B cell (primary cell): ENCODE measurements around the gene AMT. TPM values are rescaled to one million over a fixed set of nuclear protein-coding genes. Genes with fewer than 3 reads are reported as not detected.

Source experiments
- ATAC-seq: fragments of 200-7000 bp; cut with Tn5 transposase; one replicate; pipeline ENCODE4 v1.10.0; 2021; ENCODE audit warnings: low read depth, mild to moderate bottlenecking, moderate number of reproducible peaks, moderate library complexity
- CTCF ChIA-PET: fragments of 350-600 bp; sonication (Branson Sonifier 250); formaldehyde crosslinking; loops from one replicate; lab custom pipeline; 2021; ENCODE audit warnings: antibody characterized with exemption, inconsistent platforms; lab: Charles Lee
- POLR2A ChIA-PET: fragments of 350-600 bp; sonication (Branson Sonifier 250); formaldehyde crosslinking; loops from one replicate; lab custom pipeline; 2021; ENCODE audit warnings: antibody characterized with exemption; lab: Charles Lee
- DNase-seq: peaks from one replicate; pipeline ENCODE4 v3.0.0; 2013
- H2AFZ ChIP-seq: 2 replicates; pipeline ENCODE4 v1.6.1; 2012; ENCODE audit warnings: mild to moderate bottlenecking, low read depth, low read length; ENCODE audit not compliant: insufficient read depth, poor library complexity, severe bottlenecking
- H3K27ac ChIP-seq, 2 donors: 1 replicate in 1 of 2; 2 replicates in 1 of 2; pipeline ENCODE4 v1.5.1; 2012 to 2013; ENCODE audit warnings: low read length in 2 of 2, mild to moderate bottlenecking in 2 of 2, moderate library complexity in 1 of 2
- H3K27me3 ChIP-seq, 4 experiments: fragments of 200-600 bp in 1 of 4; sonication (generic) in 1 of 4; replicated peaks in 1 of 4; 1 replicate in 2 of 4; 2 replicates in 2 of 4; pipeline versions ENCODE4 v1.6.1 to v1.7.0; 2013 to 2016; ENCODE audit warnings: low read length in 3 of 4, mild to moderate bottlenecking in 2 of 4, mixed read lengths in 1 of 4, moderate library complexity in 1 of 4; ENCODE audit not compliant: insufficient read depth in 4 of 4, control insufficient read depth in 3 of 4; ENCODE audit errors: control extremely low read depth in 1 of 4
- H3K36me3 ChIP-seq, 2 experiments: replicated peaks in 1 of 2; 1 replicate in 1 of 2; 2 replicates in 1 of 2; pipeline versions ENCODE4 v1.6.1 to v1.7.1; 2013; ENCODE audit warnings: low read length in 1 of 2; ENCODE audit not compliant: insufficient read depth in 2 of 2, control insufficient read depth in 1 of 2; ENCODE audit errors: control extremely low read depth in 1 of 2, extremely low read depth in 1 of 2
- H3K4me1 ChIP-seq, 2 donors: fragments of 200-600 bp in 1 of 2; sonication (generic) in 1 of 2; 1 replicate in 1 of 2; 2 replicates in 1 of 2; pipeline versions ENCODE4 v1.5.1 to v1.6.1; 2013 to 2017; ENCODE audit warnings: low read length in 2 of 2; ENCODE audit not compliant: control insufficient read depth in 2 of 2, insufficient read depth in 2 of 2
- H3K4me2 ChIP-seq: replicated peaks from 2 replicates; pipeline ENCODE3; 2012; ENCODE audit warnings: mild to moderate bottlenecking, low read depth, low read length; ENCODE audit not compliant: poor library complexity, severe bottlenecking
- H3K4me3 ChIP-seq, 5 experiments: fragments of 200-600 bp in 1 of 5; sonication (generic) in 1 of 5; 1 replicate in 3 of 5; 2 replicates in 2 of 5; pipeline versions ENCODE4 v1.5.1 to v1.7.0; 2011 to 2016; ENCODE audit warnings: low read length in 4 of 5, mild to moderate bottlenecking in 4 of 5, low read depth in 2 of 5, control low read depth in 1 of 5, moderate library complexity in 1 of 5; ENCODE audit not compliant: insufficient read depth in 1 of 5; ENCODE audit errors: control extremely low read depth in 1 of 5, extremely low read depth in 1 of 5
- H3K79me2 ChIP-seq: fragments of 200-600 bp; sonication (generic); one replicate; pipeline ENCODE4 v1.6.0; 2016; ENCODE audit warnings: low read length; ENCODE audit not compliant: control insufficient read depth, insufficient read depth
- H3K9ac ChIP-seq: fragments of 200-600 bp; sonication (generic); 2 replicates; pipeline ENCODE4 v1.6.1; 2017; ENCODE audit warnings: mild to moderate bottlenecking, low read length, moderate library complexity
- H3K9me3 ChIP-seq, 3 donors: one replicate each; pipeline versions ENCODE4 v1.6.1 to v1.7.1; 2013; ENCODE audit warnings: low read length in 2 of 3; ENCODE audit not compliant: control insufficient read depth in 2 of 3, insufficient read depth in 1 of 3; ENCODE audit errors: control extremely low read depth in 1 of 3
- H4K20me1 ChIP-seq: 2 replicates; pipeline ENCODE4 v1.6.0; 2012; ENCODE audit warnings: mild to moderate bottlenecking, low read length; ENCODE audit not compliant: insufficient read depth, control insufficient read depth, poor library complexity, severe bottlenecking
- H3K27ac Mint-ChIP-seq: one replicate; pipeline ENCODE4 v1.8.0; 2021; ENCODE audit warnings: mixed read lengths
- H3K27me3 Mint-ChIP-seq: one replicate; pipeline ENCODE4 v1.8.0; 2021; ENCODE audit warnings: mixed read lengths
- H3K4me1 Mint-ChIP-seq: one replicate; pipeline ENCODE4 v1.8.0; 2021; ENCODE audit warnings: mixed read lengths
- H3K4me3 Mint-ChIP-seq: one replicate; pipeline ENCODE4 v1.8.0; 2021; ENCODE audit warnings: mixed read lengths
- H3K9me3 Mint-ChIP-seq: one replicate; pipeline ENCODE4 v1.8.0; 2022; ENCODE audit warnings: mixed read lengths; ENCODE audit not compliant: insufficient read depth
- EZH2 ChIP-seq: IDR thresholded peaks from 2 replicates; pipeline ENCODE4 v1.6.1; 2012; ENCODE audit warnings: borderline replicate concordance, low read depth, mild to moderate bottlenecking, moderate library complexity, low read length; ENCODE audit not compliant: insufficient read depth, poor library complexity, severe bottlenecking
- WGBS: methylation state at CpG from one replicate; pipeline ENCODE4 v1.1.5; 2013; ENCODE audit warnings: missing lambda C conversion rate; ENCODE audit not compliant: insufficient coverage; 5-methylcytosine and 5-hydroxymethylcytosine counted together
- intact Hi-C: fragments of 100-400 bp; cut with micrococcal nuclease; formaldehyde crosslinking; loops from one replicate; pipeline ENCODE4 v1.10.0; 2022
- polyA plus RNA-seq: library from polyadenylated mRNA; depleted of rRNA; stranded (reverse); fragments of >200 nt; gene quantifications from 2 replicates; pipeline ENCODE4 v1.2.3, GENCODE V29; 2012
- total RNA-seq, 2 donors: library from RNA; stranded (reverse); fragments of 120-200 nt in 1 of 2; gene quantifications; 1 replicate in 1 of 2; 2 replicates in 1 of 2; pipeline versions ENCODE4 v1.2.3 to v1.2.4, GENCODE V29; 2013 to 2022
- TF ChIP-seq, protein P1 (sequence below): fragments of 200-600 bp; IDR thresholded peaks from one replicate; pipeline ENCODE4 v1.8.0; 2022; ENCODE audit warnings: antibody characterized with exemption, mild to moderate bottlenecking

AMT gene
- total and polyA plus RNA-seq, 2 donors (not counting 1 experiment from before 2014, with no cell fraction given) = 14.0 to 44.0 TPM

DNA sequence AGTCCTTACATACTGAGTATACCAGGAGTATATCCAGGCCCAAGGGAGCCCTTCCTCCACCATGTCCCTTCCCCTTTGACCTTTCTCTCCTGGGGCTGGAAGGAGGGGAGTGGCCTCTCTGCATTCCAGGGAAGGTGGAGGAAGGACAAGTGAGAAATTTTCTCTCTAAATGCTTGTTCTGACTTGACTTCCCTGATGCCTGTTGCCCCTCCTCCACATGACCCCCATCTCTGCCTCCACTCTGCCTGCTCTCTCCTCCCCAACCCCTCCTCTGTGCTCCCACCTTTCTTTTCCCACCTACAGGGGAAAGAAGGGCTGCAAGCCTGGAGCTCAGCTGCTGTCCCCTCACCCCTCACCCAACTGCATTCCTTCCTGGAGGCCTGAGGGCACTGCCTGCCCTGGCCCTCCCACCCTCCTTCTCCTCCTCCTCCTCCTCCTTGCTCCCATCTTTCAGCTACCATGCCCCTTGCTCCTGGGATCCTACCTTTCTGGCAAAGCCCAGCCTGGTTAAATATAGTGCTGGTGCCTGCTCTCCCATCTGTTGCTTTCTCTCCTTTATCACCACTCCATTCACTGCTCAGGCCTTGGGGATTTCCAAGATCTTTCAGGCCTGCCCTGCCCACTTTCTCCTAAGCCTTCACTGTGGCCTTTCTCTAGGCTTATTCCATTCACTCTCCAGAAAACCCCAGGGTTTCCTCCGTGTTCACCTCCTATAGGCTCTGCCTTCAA lies 39.3 kb upstream of the AMT start:
- ATAC-seq (no peak), DNase-seq (no peak)
- H3K27ac Mint-ChIP-seq = no peak overlapping the region
- no peaks in the 10 kb centered on the region for H3K27me3 Mint-ChIP-seq
- H3K4me2 ChIP-seq = no peak overlapping the region
- no peaks in the 10 kb centered on the region for H3K9me3 ChIP-seq
- H3K4me3 ChIP-seq = no peak overlapping the region
- H3K27ac ChIP-seq = no peak overlapping the region
- H3K4me3 Mint-ChIP-seq = no peak overlapping the region
- WGBS = no CpG with 5 or more reads among the region's 1 CpG
- no peak overlapping the region for H3K9ac ChIP-seq
- no peak overlapping the region for H2AFZ ChIP-seq
- H3K36me3 ChIP-seq = no peaks in the 10 kb centered on the region
- no peaks in the 10 kb centered on the region for H3K79me2 ChIP-seq
- no peaks in the 10 kb centered on the region for H3K9me3 Mint-ChIP-seq
- H4K20me1 ChIP-seq = no peaks in the 10 kb centered on the region
- POLR2A ChIA-PET = interaction anchor here (0.6 kb wide), 2 partner anchors 186 to 451 kb away, joined by 4 read pairs; no protein-coding TSS in a partner anchor
- no peaks in the 10 kb centered on the region for H3K4me1 Mint-ChIP-seq
- intact Hi-C loops = no loop called here
- H3K27me3 ChIP-seq = no peaks in the 10 kb centered on the region
- TF ChIP-seq, protein P1, sequence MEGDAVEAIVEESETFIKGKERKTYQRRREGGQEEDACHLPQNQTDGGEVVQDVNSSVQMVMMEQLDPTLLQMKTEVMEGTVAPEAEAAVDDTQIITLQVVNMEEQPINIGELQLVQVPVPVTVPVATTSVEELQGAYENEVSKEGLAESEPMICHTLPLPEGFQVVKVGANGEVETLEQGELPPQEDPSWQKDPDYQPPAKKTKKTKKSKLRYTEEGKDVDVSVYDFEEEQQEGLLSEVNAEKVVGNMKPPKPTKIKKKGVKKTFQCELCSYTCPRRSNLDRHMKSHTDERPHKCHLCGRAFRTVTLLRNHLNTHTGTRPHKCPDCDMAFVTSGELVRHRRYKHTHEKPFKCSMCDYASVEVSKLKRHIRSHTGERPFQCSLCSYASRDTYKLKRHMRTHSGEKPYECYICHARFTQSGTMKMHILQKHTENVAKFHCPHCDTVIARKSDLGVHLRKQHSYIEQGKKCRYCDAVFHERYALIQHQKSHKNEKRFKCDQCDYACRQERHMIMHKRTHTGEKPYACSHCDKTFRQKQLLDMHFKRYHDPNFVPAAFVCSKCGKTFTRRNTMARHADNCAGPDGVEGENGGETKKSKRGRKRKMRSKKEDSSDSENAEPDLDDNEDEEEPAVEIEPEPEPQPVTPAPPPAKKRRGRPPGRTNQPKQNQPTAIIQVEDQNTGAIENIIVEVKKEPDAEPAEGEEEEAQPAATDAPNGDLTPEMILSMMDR = no peak
- CTCF ChIA-PET = no interaction called here
- no peaks in the 10 kb centered on the region for H3K4me1 ChIP-seq

DNA sequence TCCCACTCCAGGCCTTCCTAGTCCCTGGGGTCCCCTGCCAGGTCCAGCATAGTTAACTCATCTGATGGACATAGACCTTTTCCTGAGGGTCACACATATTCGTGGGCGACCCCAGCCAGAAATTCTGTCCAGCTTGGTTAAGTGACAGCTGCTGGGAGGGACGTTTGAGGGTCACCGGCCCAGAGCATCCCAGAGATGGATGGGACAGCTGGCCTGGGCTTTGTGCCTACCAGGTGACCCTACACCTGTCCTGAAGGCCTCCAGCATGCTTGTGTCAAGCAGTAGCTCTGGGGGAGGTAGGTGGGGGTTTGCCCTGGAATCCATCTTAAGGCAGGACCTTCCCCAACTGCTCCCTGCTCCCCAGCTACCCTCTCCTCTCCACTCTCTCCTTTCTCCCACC lies 38.7 kb upstream of the AMT start:
- ATAC-seq = no peak

More for the DNA sequence above, 38.7 kb upstream of the AMT start:
- Mint-ChIP-seq H3K27me3 (no peaks in the 10 kb centered on the region), H3K4me1 (no peaks in the 10 kb centered on the region), H3K4me3 (no peak overlapping the region), H3K9me3 (no peaks in the 10 kb centered on the region), H3K27ac (no peak overlapping the region)
- CTCF ChIA-PET = interaction anchor here (0.7 kb wide), 1 partner anchor 12 kb away, joined by 3 read pairs; no protein-coding TSS in a partner anchor
- intact Hi-C loops = no loop called here
- Histone ChIP-seq H3K4me3 (no peak overlapping the region), H3K27ac (no peak overlapping the region), H3K9ac (no peak overlapping the region), H3K4me2 (no peak overlapping the region), H3K9me3 (no peaks in the 10 kb centered on the region), H4K20me1 (no peaks in the 10 kb centered on the region), H3K36me3 (no peaks in the 10 kb centered on the region), H3K4me1 (no peaks in the 10 kb centered on the region), H3K79me2 (no peaks in the 10 kb centered on the region), H2AFZ (no peak overlapping the region), H3K27me3 (no peaks in the 10 kb centered on the region)
- TF ChIP-seq, protein P1 = no peak
- TF ChIP-seq EZH2 = no peak
- 98% methylated on average over 4 of the region's 4 CpGs for whole genome bisulfite sequencing
- DNase-seq = no peak
- POLR2A ChIA-PET = interaction anchor here (0.6 to 1.0 kb wide), 2 partner anchors 9 to 450 kb away, joined by 3 to 4 read pairs; partner anchors contain the start of gene DAG1
